HG02884 (cell line): ENCODE data around the gene CEBPB.
"Not testable (repeated sequence)": the region's sequence is repeated elsewhere in the genome, so short reads cannot be mapped to it uniquely, and the experiment has no call there.

Source experiments
- ATAC-seq: cut with Tn5 transposase; IDR thresholded peaks from one replicate; pipeline ENCODE4 v1.9.1; 2021; ENCODE audit warnings: mild to moderate bottlenecking, moderate library complexity; ENCODE audit not compliant: unreplicated experiment

CEBPB gene

GRCh38 chr20:50192364-50193198, 2.0 kb downstream of the CEBPB start:
- ATAC-seq = no peak

GRCh38 chr20:50193199-50193835, 2.7 kb downstream of the CEBPB start:
- no peak for ATAC-seq

- ATAC-seq = no peak
Measured at GRCh38 chr20:50193836-50194421, 3.3 kb downstream of the CEBPB start.

- ATAC-seq = no peak
Measured at GRCh38 chr20:50194422-50194830, 3.8 kb downstream of the CEBPB start.

GRCh38 chr20:50194831-50195523, 4.3 kb downstream of the CEBPB start:
- ATAC-seq = no peak

GRCh38 chr20:50195524-50196120, 5.0 kb downstream of the CEBPB start:
- ATAC-seq = no peak

- ATAC-seq = no peak
Measured at GRCh38 chr20:50196248-50196647, 5.6 kb downstream of the CEBPB start.

GRCh38 chr20:50196896-50197295, 6.3 kb downstream of the CEBPB start:
- no peak for ATAC-seq

GRCh38 chr20:50197463-50198179, 7.0 kb downstream of the CEBPB start:
- ATAC-seq = no peak

GRCh38 chr20:50198180-50198666, 7.6 kb downstream of the CEBPB start:
- no peak for ATAC-seq

- no peak for ATAC-seq
Measured at GRCh38 chr20:50198716-50199115, 8.1 kb downstream of the CEBPB start.

GRCh38 chr20:50199703-50200102, 9.1 kb downstream of the CEBPB start:
- no peak for ATAC-seq

GRCh38 chr20:50200482-50201104, 10.0 kb downstream of the CEBPB start:
- no peak for ATAC-seq

- ATAC-seq = not testable (repeated sequence)
Measured at GRCh38 chr20:50201710-50202109, 11.1 kb downstream of the CEBPB start.

- no peak for ATAC-seq
Measured at GRCh38 chr20:50202677-50203076, 12.0 kb downstream of the CEBPB start.

- ATAC-seq = no peak
Measured at GRCh38 chr20:50203951-50204937, 13.6 kb downstream of the CEBPB start.

- no peak for ATAC-seq
Measured at GRCh38 chr20:50207026-50207425, 16.4 kb downstream of the CEBPB start.

- no peak for ATAC-seq
Measured at GRCh38 chr20:50208085-50208491, 17.5 kb downstream of the CEBPB start.
